Gastroesophageal sphincter (tissue), 3 donors: Measurements from ENCODE around the gene SIAH2.

Experiments used
- CTCF ChIP-seq, 4 experiments: fragments of 200-600 bp in 2 of 4; fragments of 450-650 bp in 2 of 4; sonication (generic) in 1 of 4; IDR thresholded peaks; one replicate each; pipeline ENCODE4 v1.5.1; 2017 to 2019; ENCODE audit warnings: antibody characterized with exemption in 4 of 4, mild to moderate bottlenecking in 2 of 4, moderate library complexity in 2 of 4
- EP300 ChIP-seq: sonication (generic); formaldehyde crosslinking; IDR thresholded peaks from one replicate; pipeline ENCODE4 v1.6.1; 2017; ENCODE audit warnings: antibody characterized with exemption, mild to moderate bottlenecking
- POLR2A ChIP-seq, 2 donors: fragments of 450-650 bp; IDR thresholded peaks; one replicate each; pipeline ENCODE4 v1.6.1; 2017; ENCODE audit warnings: antibody characterized with exemption in 2 of 2, mild to moderate bottlenecking in 2 of 2, moderate library complexity in 1 of 2

- TF ChIP-seq CTCF (IDR thresholded peaks at IDR 0.05) (no peak), EP300 (no peak), POLR2A (IDR thresholded peaks at IDR 0.05) (no peak)
These were observed 21.8 kb upstream of the SIAH2 start for GRCh38 chr3:150784747-150785125.
